SU-DHL-6 (cell line): ENCODE results near the gene TMEM187.

Source experiments
- H2AFZ ChIP-seq: fragments of 200-600 bp; sonication (generic); 2 replicates; pipeline ENCODE4 v1.6.1; 2014; ENCODE audit warnings: low read depth, mild to moderate bottlenecking, moderate library complexity, mixed read lengths, antibody characterized with exemption, low read length; ENCODE audit not compliant: severe bottlenecking
- H3F3A ChIP-seq: fragments of 200-600 bp; shearing (Covaris generic); 2 replicates; pipeline ENCODE4 v1.6.0; 2016; ENCODE audit warnings: antibody characterized with exemption, mild to moderate bottlenecking; ENCODE audit not compliant: insufficient read depth
- H3K27ac ChIP-seq: fragments of 200-600 bp; sonication (generic); 2 replicates; pipeline ENCODE4 v1.5.1; 2016; ENCODE audit warnings: low read depth, mild to moderate bottlenecking, low read length, moderate library complexity, mixed read lengths
- H3K27me3 ChIP-seq: fragments of 200-600 bp; sonication (generic), shearing (Covaris generic); 2 replicates; pipeline ENCODE4 v1.6.0; 2014; ENCODE audit warnings: mild to moderate bottlenecking, low read length
- H3K36me3 ChIP-seq: fragments of 200-600 bp; sonication (generic); 2 replicates; pipeline ENCODE4 v1.6.1; 2014; ENCODE audit warnings: mild to moderate bottlenecking, low read length, mixed read lengths
- H3K4me2 ChIP-seq: fragments of 300-600, 200-600 bp; shearing (Covaris generic), sonication (generic); 2 replicates; pipeline ENCODE4 v1.6.0; 2014; ENCODE audit warnings: low read length, low read depth, mild to moderate bottlenecking; ENCODE audit not compliant: poor library complexity, severe bottlenecking
- H3K4me3 ChIP-seq: fragments of 200-600 bp; sonication (generic); 2 replicates; pipeline ENCODE4 v1.5.1; 2014; ENCODE audit warnings: antibody characterized with exemption, low read length, mild to moderate bottlenecking, mixed read lengths; ENCODE audit not compliant: insufficient read depth, poor library complexity, severe bottlenecking
- H3K79me2 ChIP-seq: fragments of 200-600 bp; sonication (generic); 2 replicates; pipeline ENCODE4 v1.6.1; 2014; ENCODE audit warnings: mild to moderate bottlenecking, low read length, moderate library complexity; ENCODE audit not compliant: insufficient read depth
- H3K9ac ChIP-seq: fragments of 200-600 bp; sonication (generic); 2 replicates; pipeline ENCODE4 v1.7.0; 2014; ENCODE audit warnings: mild to moderate bottlenecking, low read length
- H3K9me2 ChIP-seq: fragments of 200-600 bp; sonication (generic); replicated peaks from 2 replicates; pipeline ENCODE4 v1.6.1; 2014; ENCODE audit warnings: low read length; ENCODE audit not compliant: insufficient read depth
- H3K9me3 ChIP-seq: fragments of 200-600 bp; sonication (generic); 2 replicates; pipeline ENCODE4 v1.6.1; 2014; ENCODE audit warnings: low read length, mixed read lengths; ENCODE audit not compliant: insufficient read depth
- H4K20me1 ChIP-seq: fragments of 200-600 bp; sonication (generic); 2 replicates; pipeline ENCODE4 v1.6.1; 2014; ENCODE audit warnings: low read depth, mild to moderate bottlenecking, antibody characterized with exemption, low read length, moderate library complexity, mixed read lengths
- EZH2phosphoT487 ChIP-seq: fragments of 200-600 bp; sonication (generic), shearing (Covaris generic); conservative IDR thresholded peaks from 2 replicates; pipeline ENCODE4 v1.6.1; 2018; ENCODE audit warnings: mild to moderate bottlenecking, antibody characterized with exemption, low read length, moderate library complexity, mixed read lengths
- TF ChIP-seq, protein P1 (sequence below): fragments of 200-600 bp; sonication (generic); IDR thresholded peaks from one replicate; pipeline ENCODE4 v1.5.1; 2017; ENCODE audit warnings: antibody characterized with exemption, mild to moderate bottlenecking, low read length, moderate library complexity; ENCODE audit not compliant: insufficient read depth, poor library complexity, severe bottlenecking

TMEM187 gene

DNA sequence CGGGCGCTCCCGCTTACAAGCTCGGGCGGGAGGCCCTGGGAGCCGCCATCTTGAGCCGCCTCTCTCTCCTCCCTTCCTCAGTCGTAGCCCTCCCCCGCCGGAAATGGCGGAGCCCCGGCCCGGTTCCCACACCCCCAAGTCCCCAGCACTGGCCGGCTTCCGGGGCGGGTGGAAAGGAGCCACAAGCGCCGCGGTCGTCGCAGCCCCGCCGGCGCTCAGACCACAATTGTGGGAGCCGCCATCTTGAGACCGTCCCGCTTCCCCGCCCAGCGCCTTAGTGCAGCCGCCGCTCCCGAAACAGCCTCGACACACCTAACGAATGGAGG is 1.5 kb upstream of the TMEM187 start:
- Histone ChIP-seq H3K4me3 (peak overlapping the region; percentile 96), H3K36me3 (0 out of 2 replicates have a peak, but pooled peaks cover 4% of the 10 kb centered on the region), H2AFZ (no peak overlapping the region), H3K9me2 (no peaks in the 10 kb centered on the region), H3K9me3 (no peaks in the 10 kb centered on the region), H3K9ac (peak overlapping the region; percentile 100), H3K27ac (peak overlapping the region; percentile 99), H3K79me2 (peaks cover 54% of the 10 kb centered on the region), H3K27me3 (no peaks in the 10 kb centered on the region), H3K4me2 (peak overlapping the region; percentile 96), H3F3A (peaks cover 4% of the 10 kb centered on the region; the same call in 1 of the 2 replicates), H4K20me1 (peaks cover 12% of the 10 kb centered on the region)
- TF ChIP-seq, protein P1, sequence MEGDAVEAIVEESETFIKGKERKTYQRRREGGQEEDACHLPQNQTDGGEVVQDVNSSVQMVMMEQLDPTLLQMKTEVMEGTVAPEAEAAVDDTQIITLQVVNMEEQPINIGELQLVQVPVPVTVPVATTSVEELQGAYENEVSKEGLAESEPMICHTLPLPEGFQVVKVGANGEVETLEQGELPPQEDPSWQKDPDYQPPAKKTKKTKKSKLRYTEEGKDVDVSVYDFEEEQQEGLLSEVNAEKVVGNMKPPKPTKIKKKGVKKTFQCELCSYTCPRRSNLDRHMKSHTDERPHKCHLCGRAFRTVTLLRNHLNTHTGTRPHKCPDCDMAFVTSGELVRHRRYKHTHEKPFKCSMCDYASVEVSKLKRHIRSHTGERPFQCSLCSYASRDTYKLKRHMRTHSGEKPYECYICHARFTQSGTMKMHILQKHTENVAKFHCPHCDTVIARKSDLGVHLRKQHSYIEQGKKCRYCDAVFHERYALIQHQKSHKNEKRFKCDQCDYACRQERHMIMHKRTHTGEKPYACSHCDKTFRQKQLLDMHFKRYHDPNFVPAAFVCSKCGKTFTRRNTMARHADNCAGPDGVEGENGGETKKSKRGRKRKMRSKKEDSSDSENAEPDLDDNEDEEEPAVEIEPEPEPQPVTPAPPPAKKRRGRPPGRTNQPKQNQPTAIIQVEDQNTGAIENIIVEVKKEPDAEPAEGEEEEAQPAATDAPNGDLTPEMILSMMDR, result no peak
- no peak for TF ChIP-seq EZH2phosphoT487

DNA sequence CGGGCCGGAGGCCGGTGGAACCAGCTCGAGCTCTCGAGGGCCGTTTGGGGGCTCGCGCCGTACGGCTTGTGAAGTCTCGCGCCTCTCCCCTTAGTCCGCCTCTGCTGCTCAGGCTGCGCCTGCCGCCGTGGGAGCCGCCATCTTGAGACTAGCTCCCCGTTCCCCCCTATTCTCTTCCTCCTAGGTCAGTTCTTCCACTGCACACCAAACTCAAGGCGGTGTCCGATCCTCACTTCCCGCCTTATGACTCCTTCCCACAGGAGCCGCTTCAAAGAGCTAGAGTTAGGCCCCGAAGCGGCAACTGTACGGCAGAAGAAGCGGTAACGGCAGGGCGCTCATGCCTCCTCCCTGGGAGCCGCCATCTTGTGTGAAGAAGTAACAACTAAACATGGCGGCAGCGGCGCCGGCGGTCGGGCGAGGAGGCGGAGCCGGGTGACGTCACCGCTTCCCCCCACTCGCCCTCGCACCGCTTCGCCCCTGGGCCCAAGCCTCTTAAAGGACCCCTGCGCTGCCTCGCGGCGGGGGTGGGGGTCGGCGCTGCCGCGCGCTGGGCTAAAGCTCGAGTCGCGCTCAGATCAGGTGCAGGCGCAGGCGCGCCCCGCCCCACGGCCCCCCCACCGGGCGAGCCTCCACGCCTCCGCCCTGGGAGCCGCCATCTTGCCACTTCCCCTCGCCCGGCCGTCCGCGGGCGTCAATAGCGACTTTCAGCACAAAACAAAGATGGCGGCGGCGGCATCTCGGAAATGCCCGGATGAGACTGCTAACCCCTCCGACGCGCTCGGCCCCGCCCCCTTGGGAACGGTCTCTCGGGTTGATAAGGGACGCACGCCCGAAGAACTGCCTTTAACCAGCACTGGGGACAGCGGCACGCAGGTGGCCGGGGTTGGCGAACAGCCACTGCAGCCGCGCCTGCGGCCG is 845 bp upstream of the TMEM187 start, which contains the start of gene HCFC1:
Gene HCFC1, minus strand, starts transcription at position 369 of the 918 bp plus-strand sequence. CDS start 978 bp downstream, outside the sequence.
- Histone ChIP-seq H2AFZ (no peak within 1 kb of the TSS), H3K79me2 (peaks cover 48% of the 10 kb centered on the region), H3F3A (peaks cover 4% of the 10 kb centered on the region; the same call in 1 of the 2 replicates)

DNA sequence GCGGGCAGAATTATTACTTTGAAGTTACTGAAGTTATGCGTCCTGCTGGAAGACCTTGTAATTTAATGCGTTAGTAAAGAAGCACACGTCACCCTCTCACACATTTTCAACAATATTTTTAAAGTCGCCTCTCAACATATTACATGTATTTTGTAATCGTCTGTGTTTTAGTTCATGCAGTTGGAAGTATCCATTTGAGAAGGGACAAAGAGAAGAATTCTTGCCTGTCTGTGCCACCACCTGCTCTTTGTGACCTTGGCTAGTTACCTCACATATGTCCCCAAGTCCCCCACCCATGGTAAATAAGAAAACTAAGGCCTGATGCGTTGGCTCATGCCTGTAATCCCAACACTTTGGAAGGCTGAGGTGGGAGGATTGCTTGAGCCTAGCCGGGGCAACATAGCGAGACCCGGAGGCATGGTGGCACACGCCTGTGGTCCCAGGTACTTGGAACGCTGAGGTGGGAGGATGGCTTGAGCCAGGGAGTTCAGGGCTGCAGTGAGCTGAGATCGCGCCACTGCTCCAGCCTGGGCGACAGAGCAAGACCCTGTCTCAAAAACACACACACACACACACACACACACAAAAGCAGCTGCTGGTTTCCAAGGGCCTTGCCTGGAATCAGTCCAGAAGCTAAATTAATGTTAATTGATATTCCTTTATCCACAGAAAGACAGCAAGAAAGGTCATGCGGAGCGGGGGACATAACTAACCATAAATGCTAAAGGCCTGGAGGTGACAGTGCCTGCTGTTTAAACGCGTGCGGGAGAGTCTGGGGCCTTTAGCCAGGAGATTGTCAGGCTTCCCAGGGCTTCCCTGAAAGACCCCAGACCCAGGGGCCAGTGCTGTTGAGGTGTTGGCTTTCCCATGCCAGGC is 811 bp downstream of the TMEM187 start:
- Histone ChIP-seq H3K36me3 (0 out of 2 replicates have a peak, but pooled peaks cover 1% of the 10 kb centered on the region), H3K27me3 (no peaks in the 10 kb centered on the region), H3K4me2 (peak overlapping the region; percentile 64), H3K79me2 (peaks cover 31% of the 10 kb centered on the region), H3K4me3 (peak overlapping the region; percentile 49), H3K9ac (peak overlapping the region; percentile 100), H3F3A (peaks cover 4% of the 10 kb centered on the region; the same call in 1 of the 2 replicates), H3K27ac (peak overlapping the region; percentile 99), H4K20me1 (peaks cover 3% of the 10 kb centered on the region; the same call in 1 of the 2 replicates), H2AFZ (peak overlapping the region; percentile 9), H3K9me3 (no peaks in the 10 kb centered on the region), H3K9me2 (no peaks in the 10 kb centered on the region)
- TF ChIP-seq, protein P1, result no peak
- no peak for TF ChIP-seq EZH2phosphoT487

More for the DNA sequence above, 845 bp upstream of the TMEM187 start, which contains the start of gene HCFC1:
- peaks cover 12% of the 10 kb centered on the region for H4K20me1 ChIP-seq
- no peaks in the 10 kb centered on the region for H3K27me3 ChIP-seq
- no peaks in the 10 kb centered on the region for H3K9me2 ChIP-seq
- peak within 1 kb of the TSS; percentile 99 for H3K27ac ChIP-seq
- H3K9ac ChIP-seq, result peak within 1 kb of the TSS; percentile 100
- no peaks in the 10 kb centered on the region for H3K9me3 ChIP-seq
- peak within 1 kb of the TSS; percentile 96 for H3K4me2 ChIP-seq
- H3K4me3 ChIP-seq, result peak within 1 kb of the TSS; percentile 96
- H3K36me3 ChIP-seq, result 0 out of 2 replicates have a peak, but pooled peaks cover 4% of the 10 kb centered on the region
- TF ChIP-seq, protein P1, result no peak
- TF ChIP-seq EZH2phosphoT487, result no peak
